ENCODE data around the gene RICTOR. TPM values are rescaled to one million over a fixed set of nuclear protein-coding genes. Genes with fewer than 3 reads are reported as not detected.

RICTOR gene
- total RNA-seq, 1 experiment from 2014 or later = 25.7 TPM

- Mint-ChIP-seq H3K27me3 (ENCODE audit: insufficient read depth, unreplicated experiment) (no peaks in the 10 kb centered on the region), H3K4me3 (ENCODE audit: unreplicated experiment) (no peak overlapping the region), H3K4me1 (ENCODE audit: low read depth, unreplicated experiment) (peaks cover 12% of the 10 kb centered on the region), H3K27ac (ENCODE audit: unreplicated experiment) (no peak overlapping the region), H3K9me3 (ENCODE audit: unreplicated experiment) (no peaks in the 10 kb centered on the region), H3K36me3 (ENCODE audit: insufficient read depth, unreplicated experiment) (peaks cover 4% of the 10 kb centered on the region)
- POLR2A ChIA-PET = no interaction called here
- Histone ChIP-seq H3K36me3 (ENCODE audit: control insufficient read depth, insufficient read depth, low read length) (no peaks in the 10 kb centered on the region), H3K4me1 (peaks cover 5% of the 10 kb centered on the region; the same call in 1 of the 2 replicates), H3K4me3 (ENCODE audit: low read depth, low read length) (no peak overlapping the region), H3K9me3 (no peaks in the 10 kb centered on the region), H3K27me3 (replicated peaks; ENCODE audit: control insufficient read depth, insufficient read depth, low read length) (no peaks in the 10 kb centered on the region)
- CTCF ChIA-PET = no interaction called here
- DNase-seq = no peak
- BruUV-seq (replicated peaks) = no TSS peak
- intact Hi-C loops (cut with micrococcal nuclease; ENCODE audit: unreplicated experiment) = no loop called here
- no peak for TF ChIP-seq CTCF (IDR thresholded peaks at IDR 0.05; ENCODE audit: insufficient read depth in 1 of 2, low read depth in 1 of 2, low read length in 1 of 2, severe bottlenecking in 1 of 2, unreplicated experiment in 1 of 2)
These were observed 53.7 kb downstream of the RICTOR start for GRCh38 chr5:39020458-39020857.

- Mint-ChIP-seq H3K4me3 (ENCODE audit: unreplicated experiment) (no peak overlapping the region), H3K4me1 (ENCODE audit: low read depth, unreplicated experiment) (peaks cover 12% of the 10 kb centered on the region), H3K27ac (ENCODE audit: unreplicated experiment) (no peak overlapping the region), H3K9me3 (ENCODE audit: unreplicated experiment) (no peaks in the 10 kb centered on the region), H3K27me3 (ENCODE audit: insufficient read depth, unreplicated experiment) (no peaks in the 10 kb centered on the region), H3K36me3 (ENCODE audit: insufficient read depth, unreplicated experiment) (peaks cover 4% of the 10 kb centered on the region)
- POLR2A ChIA-PET = no interaction called here
- no peak for TF ChIP-seq CTCF (IDR thresholded peaks at IDR 0.05; ENCODE audit: insufficient read depth in 1 of 2, low read depth in 1 of 2, low read length in 1 of 2, severe bottlenecking in 1 of 2, unreplicated experiment in 1 of 2)
- Histone ChIP-seq H3K27me3 (replicated peaks; ENCODE audit: control insufficient read depth, insufficient read depth, low read length) (no peaks in the 10 kb centered on the region), H3K4me3 (ENCODE audit: low read depth, low read length) (no peak overlapping the region), H3K36me3 (ENCODE audit: control insufficient read depth, insufficient read depth, low read length) (no peaks in the 10 kb centered on the region), H3K4me1 (peaks cover 8% of the 10 kb centered on the region; the same call in 1 of the 2 replicates), H3K9me3 (no peaks in the 10 kb centered on the region)
- no peak for DNase-seq
- CTCF ChIA-PET = no interaction called here
- intact Hi-C loops (cut with micrococcal nuclease; ENCODE audit: unreplicated experiment) = no loop called here
- no TSS peak for BruUV-seq (replicated peaks)
These were observed 54.9 kb downstream of the RICTOR start for GRCh38 chr5:39019254-39019653.

GRCh38 chr5:39017504-39017903 is 56.7 kb downstream of the RICTOR start:
- Histone ChIP-seq H3K4me1 (peaks cover 8% of the 10 kb centered on the region; the same call in 1 of the 2 replicates), H3K36me3 (ENCODE audit: control insufficient read depth, insufficient read depth, low read length) (no peaks in the 10 kb centered on the region), H3K4me3 (ENCODE audit: low read depth, low read length) (no peak overlapping the region), H3K27me3 (replicated peaks; ENCODE audit: control insufficient read depth, insufficient read depth, low read length) (no peaks in the 10 kb centered on the region), H3K9me3 (no peaks in the 10 kb centered on the region; the same call in 1 of the 2 replicates)
- no TSS peak for BruUV-seq (replicated peaks)
- no peak for TF ChIP-seq CTCF (IDR thresholded peaks at IDR 0.05; ENCODE audit: insufficient read depth in 1 of 2, low read depth in 1 of 2, low read length in 1 of 2, severe bottlenecking in 1 of 2, unreplicated experiment in 1 of 2)
- ChIA-PET POLR2A (interaction anchor here (0.6 kb wide), 1 partner anchor 195 kb away, joined by 4 read pairs; no protein-coding TSS in a partner anchor), CTCF (no interaction called here)
- Mint-ChIP-seq H3K27me3 (ENCODE audit: insufficient read depth, unreplicated experiment) (no peaks in the 10 kb centered on the region), H3K9me3 (ENCODE audit: unreplicated experiment) (peaks cover 1% of the 10 kb centered on the region), H3K4me3 (ENCODE audit: unreplicated experiment) (no peak overlapping the region), H3K27ac (ENCODE audit: unreplicated experiment) (no peak overlapping the region), H3K4me1 (ENCODE audit: low read depth, unreplicated experiment) (peaks cover 12% of the 10 kb centered on the region), H3K36me3 (ENCODE audit: insufficient read depth, unreplicated experiment) (peaks cover 4% of the 10 kb centered on the region)
- intact Hi-C loops (cut with micrococcal nuclease; ENCODE audit: unreplicated experiment) = no loop called here
- DNase-seq = no peak

Data from Caco-2 (cell line).